GM18499 (cell line): Measurements from ENCODE around the gene DOCK9.

Experiments
- ATAC-seq: cut with Tn5 transposase; IDR thresholded peaks from one replicate; pipeline ENCODE4 v1.9.1; 2021; ENCODE audit warnings: moderate number of reproducible peaks; ENCODE audit not compliant: insufficient read depth, unreplicated experiment

Gene DOCK9

GRCh38 chr13:98810746-98811145 is 167.1 kb downstream of the DOCK9 start:
- ATAC-seq, result no peak

- no peak for ATAC-seq
Observed at GRCh38 chr13:98809345-98809777, 168.5 kb downstream of the DOCK9 start.

GRCh38 chr13:98807774-98808173 is 170.1 kb downstream of the DOCK9 start:
- ATAC-seq, result no peak

- ATAC-seq, result no peak
Observed at GRCh38 chr13:98804336-98804855, 173.5 kb downstream of the DOCK9 start.

GRCh38 chr13:98803921-98804320 is 173.9 kb downstream of the DOCK9 start:
- ATAC-seq, result no peak

- ATAC-seq, result no peak
Observed at GRCh38 chr13:98803111-98803561, 174.7 kb downstream of the DOCK9 start.

- no peak for ATAC-seq
Observed at GRCh38 chr13:98802559-98802958, 175.3 kb downstream of the DOCK9 start.

GRCh38 chr13:98801626-98802418 is 176.0 kb downstream of the DOCK9 start:
- ATAC-seq, result no peak

GRCh38 chr13:98800078-98800477 is 177.8 kb downstream of the DOCK9 start:
- no peak for ATAC-seq

GRCh38 chr13:98798849-98799645 is 178.8 kb downstream of the DOCK9 start:
- no peak for ATAC-seq

- ATAC-seq, result no peak
Observed at GRCh38 chr13:98797456-98797855, 180.4 kb downstream of the DOCK9 start.

- no peak for ATAC-seq
Observed at GRCh38 chr13:98796798-98797197, 181.1 kb downstream of the DOCK9 start.

- ATAC-seq, result no peak
Observed at GRCh38 chr13:98796191-98796590, 181.7 kb downstream of the DOCK9 start.

- ATAC-seq, result no peak
Observed at GRCh38 chr13:98795220-98795619, 182.6 kb downstream of the DOCK9 start.

- ATAC-seq, result no peak
Observed at GRCh38 chr13:98794498-98794897, 183.4 kb downstream of the DOCK9 start.

GRCh38 chr13:98792785-98793495 is 184.9 kb downstream of the DOCK9 start:
- no peak for ATAC-seq

GRCh38 chr13:98792321-98792720 is 185.5 kb downstream of the DOCK9 start:
- no peak for ATAC-seq

GRCh38 chr13:98791611-98792010 is 186.3 kb downstream of the DOCK9 start:
- no peak for ATAC-seq

- no peak for ATAC-seq
Observed at GRCh38 chr13:98787996-98788395, 189.9 kb downstream of the DOCK9 start.

GRCh38 chr13:98787173-98787572 is 190.7 kb downstream of the DOCK9 start:
- no peak for ATAC-seq

- ATAC-seq, result no peak
Observed at GRCh38 chr13:98786023-98786422, 191.8 kb downstream of the DOCK9 start.
